A673 (cell line): ENCODE data around the gene EPHA6. TPM values are rescaled to one million over a fixed set of nuclear protein-coding genes. Genes with fewer than 3 reads are reported as not detected.

Experiments
- BruUV-seq: library from RNA; stranded (reverse); fragments of 400-500 nt; replicated peaks from 2 replicates; lab custom pipeline; 2021; lab: Mats Ljungman, UMichigan
- CTCF ChIA-PET: fragments of 300-600 bp; sonication (Branson Sonifier 250); formaldehyde crosslinking; loops from one replicate; lab custom pipeline; 2022; ENCODE audit warnings: antibody characterized with exemption; lab: Charles Lee
- POLR2A ChIA-PET: fragments of 300-600 bp; sonication (Branson Sonifier 250); formaldehyde crosslinking; loops from one replicate; lab custom pipeline; 2022; ENCODE audit warnings: antibody characterized with exemption; ENCODE audit not compliant: low non-redundant PET; lab: Charles Lee
- DNase-seq: peaks from one replicate; pipeline ENCODE4 v3.0.0-alpha.2; 2015; ENCODE audit warnings: low spot score
- H3K27ac ChIP-seq: fragments of 200-600 bp; sonication (generic); 2 replicates; pipeline ENCODE4 v1.5.1; 2016; ENCODE audit warnings: mixed run types, low read depth, mild to moderate bottlenecking, mixed read lengths, antibody characterized with exemption, low read length; ENCODE audit not compliant: poor library complexity, severe bottlenecking
- H3K27me3 ChIP-seq: fragments of 200-600 bp; sonication (generic); replicated peaks from 2 replicates; pipeline ENCODE4 v1.6.1; 2017; ENCODE audit warnings: mixed run types, low read depth, mild to moderate bottlenecking, mixed read lengths, antibody characterized with exemption, low read length; ENCODE audit not compliant: insufficient read depth, poor library complexity
- H3K36me3 ChIP-seq: fragments of 200-600 bp; sonication (generic); 2 replicates; pipeline ENCODE4 v1.6.1; 2016; ENCODE audit warnings: mixed run types, mild to moderate bottlenecking, mixed read lengths, antibody characterized with exemption, low read length; ENCODE audit not compliant: insufficient read depth, poor library complexity, severe bottlenecking
- H3K4me1 ChIP-seq: fragments of 200-600 bp; sonication (generic); 2 replicates; pipeline ENCODE4 v1.6.1; 2017; ENCODE audit warnings: mixed run types, mild to moderate bottlenecking, mixed read lengths, antibody characterized with exemption, low read length; ENCODE audit not compliant: insufficient read depth, poor library complexity, severe bottlenecking
- H3K4me3 ChIP-seq: fragments of 200-600 bp; sonication (generic); 2 replicates; pipeline ENCODE4 v1.5.1; 2016; ENCODE audit warnings: low read depth, mixed run types, mild to moderate bottlenecking, mixed read lengths, low read length; ENCODE audit not compliant: poor library complexity, severe bottlenecking
- H3K9me3 ChIP-seq: fragments of 200-600 bp; sonication (generic); 2 replicates; pipeline ENCODE4 v1.6.1; 2016; ENCODE audit warnings: mixed run types, low read depth, mild to moderate bottlenecking, mixed read lengths, antibody characterized with exemption, low read length; ENCODE audit not compliant: poor library complexity, severe bottlenecking
- EZH2 ChIP-seq: fragments of 200-600 bp; sonication (generic); IDR thresholded peaks from 2 replicates; pipeline ENCODE4 v1.6.1; 2017; ENCODE audit warnings: borderline replicate concordance, low read depth, mild to moderate bottlenecking, mixed read lengths, antibody characterized with exemption, low read length; ENCODE audit not compliant: poor library complexity, severe bottlenecking
- intact Hi-C: fragments of 100-400 bp; cut with micrococcal nuclease; formaldehyde crosslinking; loops from one replicate; pipeline ENCODE4 v1.10.0; 2022; ENCODE audit not compliant: unreplicated experiment
- total RNA-seq: library from RNA; stranded (reverse); gene quantifications from 2 replicates; pipeline ENCODE4 v1.2.3, GENCODE V29; 2021
- TF ChIP-seq, protein P1 (sequence below): fragments of 300-800, 200-600 bp; sonication (generic); conservative IDR thresholded peaks from 2 replicates; pipeline ENCODE4 v1.5.1; 2017; ENCODE audit warnings: low read depth, mild to moderate bottlenecking, antibody characterized with exemption, low read length, moderate library complexity, mixed read lengths

The EPHA6 gene
- total RNA-seq, 1 experiment from 2014 or later: not detected

DNA sequence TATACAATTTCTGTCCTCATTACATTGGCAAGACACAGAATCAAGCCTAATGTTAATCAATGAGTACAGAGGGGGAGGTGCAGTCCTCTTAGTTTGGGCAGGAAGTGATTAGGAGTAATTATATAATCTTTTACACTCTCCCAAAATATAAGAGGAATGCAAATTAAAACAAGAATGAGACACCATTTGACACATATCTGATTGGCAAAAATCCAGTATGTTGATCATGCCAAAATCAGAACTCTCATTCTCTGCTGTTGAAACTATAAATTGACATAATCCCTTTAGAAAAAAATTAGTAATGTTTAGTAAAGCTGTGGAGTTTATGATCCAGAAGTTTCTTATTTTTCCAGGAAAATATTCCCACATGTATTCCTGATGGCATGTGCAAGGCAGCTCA lies 373.4 kb downstream of the EPHA6 start:
- no peaks in the 10 kb centered on the region for H3K27me3 ChIP-seq
- intact Hi-C loops: no loop called here
- no peaks in the 10 kb centered on the region for H3K36me3 ChIP-seq
- DNase-seq: no peak
- BruUV-seq: no TSS peak
- no peak overlapping the region for H3K27ac ChIP-seq
- POLR2A ChIA-PET: no interaction called here
- CTCF ChIA-PET: no interaction called here
- peaks cover 7% of the 10 kb centered on the region for H3K9me3 ChIP-seq
- H3K4me1 ChIP-seq: no peaks in the 10 kb centered on the region
- H3K4me3 ChIP-seq: no peak overlapping the region
- TF ChIP-seq, protein P1, sequence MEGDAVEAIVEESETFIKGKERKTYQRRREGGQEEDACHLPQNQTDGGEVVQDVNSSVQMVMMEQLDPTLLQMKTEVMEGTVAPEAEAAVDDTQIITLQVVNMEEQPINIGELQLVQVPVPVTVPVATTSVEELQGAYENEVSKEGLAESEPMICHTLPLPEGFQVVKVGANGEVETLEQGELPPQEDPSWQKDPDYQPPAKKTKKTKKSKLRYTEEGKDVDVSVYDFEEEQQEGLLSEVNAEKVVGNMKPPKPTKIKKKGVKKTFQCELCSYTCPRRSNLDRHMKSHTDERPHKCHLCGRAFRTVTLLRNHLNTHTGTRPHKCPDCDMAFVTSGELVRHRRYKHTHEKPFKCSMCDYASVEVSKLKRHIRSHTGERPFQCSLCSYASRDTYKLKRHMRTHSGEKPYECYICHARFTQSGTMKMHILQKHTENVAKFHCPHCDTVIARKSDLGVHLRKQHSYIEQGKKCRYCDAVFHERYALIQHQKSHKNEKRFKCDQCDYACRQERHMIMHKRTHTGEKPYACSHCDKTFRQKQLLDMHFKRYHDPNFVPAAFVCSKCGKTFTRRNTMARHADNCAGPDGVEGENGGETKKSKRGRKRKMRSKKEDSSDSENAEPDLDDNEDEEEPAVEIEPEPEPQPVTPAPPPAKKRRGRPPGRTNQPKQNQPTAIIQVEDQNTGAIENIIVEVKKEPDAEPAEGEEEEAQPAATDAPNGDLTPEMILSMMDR: no peak
- no peak for TF ChIP-seq EZH2

DNA sequence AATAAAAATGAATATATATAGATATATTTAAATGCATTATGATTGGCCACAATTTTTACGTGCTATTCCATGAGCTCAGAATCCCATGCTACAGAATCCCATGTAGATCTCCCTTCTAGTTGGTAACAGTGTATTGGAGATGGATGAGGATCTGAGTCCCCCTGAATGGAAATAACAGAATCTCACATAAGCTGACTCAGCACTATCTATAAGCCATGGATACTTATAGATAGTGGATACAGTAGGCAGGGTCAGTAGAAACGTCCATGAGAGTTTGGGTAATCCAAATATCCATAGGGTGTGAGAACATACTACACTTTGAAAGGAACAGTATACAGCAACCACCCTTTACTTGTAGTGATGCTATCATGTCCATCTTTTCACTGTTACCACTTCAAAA lies 375.4 kb downstream of the EPHA6 start:
- DNase-seq: no peak
- TF ChIP-seq, protein P1: no peak
- intact Hi-C loops: no loop called here
- POLR2A ChIA-PET: no interaction called here
- Histone ChIP-seq H3K36me3 (no peaks in the 10 kb centered on the region), H3K27ac (no peak overlapping the region), H3K4me3 (no peak overlapping the region), H3K27me3 (no peaks in the 10 kb centered on the region), H3K9me3 (no peaks in the 10 kb centered on the region), H3K4me1 (no peaks in the 10 kb centered on the region)
- no TSS peak for BruUV-seq
- CTCF ChIA-PET: no interaction called here

DNA sequence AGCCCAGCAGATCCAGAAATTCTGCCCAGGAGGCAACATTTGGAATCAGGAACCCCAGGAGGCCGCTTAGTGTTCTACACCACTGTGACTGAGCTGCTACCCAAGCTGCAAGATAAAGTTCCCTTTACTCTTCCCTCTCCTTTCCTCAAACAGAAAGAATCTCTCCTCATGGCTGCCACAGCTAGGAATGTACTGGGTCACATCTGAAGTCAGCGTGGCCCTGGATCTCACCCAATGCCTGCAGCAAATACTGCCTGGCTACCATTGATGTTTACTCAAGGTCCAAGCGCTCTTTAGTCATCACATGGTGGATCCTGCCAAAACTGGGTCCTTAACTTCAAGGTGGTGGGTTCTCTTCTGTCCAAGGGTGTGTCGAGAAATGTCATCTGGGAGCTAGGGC lies 382.7 kb downstream of the EPHA6 start:
- H3K9me3 ChIP-seq: peaks cover 10% of the 10 kb centered on the region
- no peak for DNase-seq
- ChIA-PET POLR2A (no interaction called here), CTCF (no interaction called here)
- H3K4me1 ChIP-seq: no peaks in the 10 kb centered on the region
- H3K36me3 ChIP-seq: no peaks in the 10 kb centered on the region
- H3K27me3 ChIP-seq: no peaks in the 10 kb centered on the region
- H3K4me3 ChIP-seq: no peak overlapping the region
- H3K27ac ChIP-seq: no peak overlapping the region
- BruUV-seq: no TSS peak
- TF ChIP-seq, protein P1: no peak
- TF ChIP-seq EZH2: no peak
- intact Hi-C loops: no loop called here
